HCT116 (cell line): ENCODE results near the gene SMAD7. TPM values are rescaled to one million over a fixed set of nuclear protein-coding genes. Genes with fewer than 3 reads are reported as not detected.

Source experiments
- ATAC-seq: fragments of 200-7000 bp; cut with Tn5 transposase; 2 replicates; pipeline ENCODE4 v1.9.1; 2020; ENCODE audit warnings: mild to moderate bottlenecking, moderate library complexity
- BruUV-seq: library from RNA; stranded (reverse); fragments of 400-500 nt; replicated peaks from 2 replicates; lab custom pipeline; 2021; lab: Mats Ljungman, UMichigan
- CTCF ChIA-PET: fragments of 300-600 bp; sonication (Branson Sonifier 250); formaldehyde crosslinking; loops from one replicate; lab custom pipeline; 2021; ENCODE audit warnings: antibody characterized with exemption; lab: Charles Lee
- POLR2A ChIA-PET: fragments of 300-600, 350-600 bp; sonication (Branson Sonifier 250); formaldehyde crosslinking; loops from one replicate; lab custom pipeline; 2021; ENCODE audit warnings: antibody characterized with exemption; lab: Charles Lee
- RAD21 ChIA-PET, 2 experiments: fragments of 300-600 bp; sonication (Branson Sonifier 250); formaldehyde crosslinking; loops; one replicate each; lab custom pipeline; 2023; ENCODE audit warnings: low total read pairs in 2 of 2; ENCODE audit not compliant: uncharacterized antibody in 2 of 2, unreplicated experiment in 2 of 2, low non-redundant PET in 1 of 2; lab: Charles Lee
- DNase-seq: peaks from one replicate; pipeline ENCODE4 v3.0.0-alpha.2; 2010; ENCODE audit warnings: low read depth, low spot score
- H2AFZ ChIP-seq: fragments of 200-600 bp; shearing (Covaris generic), sonication (generic); 2 replicates; pipeline ENCODE4 v1.6.1; 2017; ENCODE audit warnings: low read depth, mixed run types, mixed read lengths, antibody characterized with exemption, low read length; ENCODE audit not compliant: poor library complexity, severe bottlenecking
- H3K27ac ChIP-seq: 2 replicates; pipeline ENCODE4 v1.5.1; 2012; ENCODE audit warnings: low read depth, low read length
- H3K27me3 ChIP-seq: fragments of 200-600 bp; sonication (generic); 2 replicates; pipeline ENCODE4 v1.6.1; 2016; ENCODE audit warnings: mixed run types, low read length, mixed read lengths; ENCODE audit not compliant: insufficient read depth
- H3K36me3 ChIP-seq, 2 experiments: fragments of 200-500 bp in 1 of 2; fragments of 200-600 bp in 1 of 2; sonication (Bioruptor generic) in 1 of 2; sonication (generic) in 1 of 2; 2 replicates each; pipeline versions ENCODE4 v1.5.1 to v1.6.1; 2014 to 2016; ENCODE audit warnings: low read length in 2 of 2, inconsistent platforms in 1 of 2, mixed read lengths in 1 of 2, mixed run types in 1 of 2; ENCODE audit not compliant: insufficient read depth in 2 of 2, control insufficient read depth in 1 of 2
- H3K4me1 ChIP-seq, 2 experiments: fragments of 200-600 bp in 1 of 2; sonication (generic) in 1 of 2; 2 replicates each; pipeline versions ENCODE4 v1.5.1 to v1.6.1; 2012 to 2017; ENCODE audit warnings: low read length in 2 of 2, inconsistent platforms in 1 of 2, mild to moderate bottlenecking in 1 of 2, mixed read lengths in 1 of 2, mixed run types in 1 of 2, moderate library complexity in 1 of 2; ENCODE audit not compliant: insufficient read depth in 2 of 2, control insufficient read depth in 1 of 2
- H3K4me2 ChIP-seq: fragments of 200-600 bp; sonication (generic); 2 replicates; pipeline ENCODE4 v1.6.1; 2017; ENCODE audit warnings: mixed run types, low read length, mixed read lengths
- H3K4me3 ChIP-seq, 2 experiments: fragments of 200-600 bp in 1 of 2; sonication (generic) in 1 of 2; replicated peaks in 1 of 2; 2 replicates each; pipeline ENCODE4 v1.5.1; 2011 to 2016; ENCODE audit warnings: low read length in 2 of 2, control low read depth in 1 of 2, low read depth in 1 of 2, mild to moderate bottlenecking in 1 of 2, mixed read lengths in 1 of 2, mixed run types in 1 of 2
- H3K79me2 ChIP-seq: fragments of 200-600 bp; sonication (generic); 2 replicates; pipeline ENCODE4 v1.6.1; 2017; ENCODE audit warnings: mild to moderate bottlenecking, mixed run types, low read length, moderate library complexity, mixed read lengths; ENCODE audit not compliant: insufficient read depth
- H3K9ac ChIP-seq: fragments of 200-600 bp; sonication (generic); 2 replicates; pipeline ENCODE4 v1.6.1; 2016; ENCODE audit warnings: low read length, mixed read lengths
- H3K9me2 ChIP-seq: fragments of 200-600 bp; sonication (generic), shearing (Covaris generic); 2 replicates; pipeline ENCODE4 v1.6.1; 2017; ENCODE audit warnings: mixed run types, mild to moderate bottlenecking, moderate library complexity; ENCODE audit not compliant: insufficient read depth
- H3K9me3 ChIP-seq, 2 experiments: fragments of 200-500 bp in 1 of 2; fragments of 200-600 bp in 1 of 2; sonication (Bioruptor generic) in 1 of 2; sonication (generic) in 1 of 2; 2 replicates each; pipeline ENCODE4 v1.6.1; 2014 to 2017; ENCODE audit warnings: low read length in 2 of 2, mixed read lengths in 2 of 2, inconsistent platforms in 1 of 2, low read depth in 1 of 2, mild to moderate bottlenecking in 1 of 2, mixed run types in 1 of 2, moderate library complexity in 1 of 2; ENCODE audit not compliant: control insufficient read depth in 1 of 2, insufficient read depth in 1 of 2
- H4K20me1 ChIP-seq: fragments of 200-600 bp; sonication (generic), shearing (Covaris generic); 2 replicates; pipeline ENCODE4 v1.6.1; 2017; ENCODE audit warnings: mixed run types, mild to moderate bottlenecking, moderate library complexity; ENCODE audit not compliant: insufficient read depth
- ATF3 ChIP-seq: IDR thresholded peaks from 2 replicates; pipeline ENCODE4 v1.6.1; 2012
- CEBPB ChIP-seq: IDR thresholded peaks from 2 replicates; pipeline ENCODE4 v1.6.1; 2012; ENCODE audit warnings: low read depth
- EGR1 ChIP-seq: IDR thresholded peaks from 2 replicates; pipeline ENCODE4 v1.6.1; 2012; ENCODE audit warnings: low read depth
- ELF1 ChIP-seq: IDR thresholded peaks from 2 replicates; pipeline ENCODE4 v1.6.1; 2012; ENCODE audit warnings: low read depth, borderline replicate concordance
- FOSL1 ChIP-seq: IDR thresholded peaks from 2 replicates; pipeline ENCODE4 v1.6.1; 2012; ENCODE audit warnings: low read depth
- JUND ChIP-seq: IDR thresholded peaks from 2 replicates; pipeline ENCODE4 v1.6.1; 2012
- MAX ChIP-seq: IDR thresholded peaks from 2 replicates; pipeline ENCODE4 v1.6.1; 2012
- SP1 ChIP-seq: IDR thresholded peaks from 2 replicates; pipeline ENCODE4 v1.6.1; 2012; ENCODE audit warnings: low read depth
- SRF ChIP-seq: IDR thresholded peaks from 2 replicates; pipeline ENCODE4 v1.6.1; 2012; ENCODE audit warnings: low read depth
- YY1 ChIP-seq: IDR thresholded peaks from 2 replicates; pipeline ENCODE4 v1.6.1; 2011; ENCODE audit warnings: low read length, low read depth, moderate library complexity, mild to moderate bottlenecking; ENCODE audit not compliant: insufficient replicate concordance; ENCODE audit errors: extremely low read depth
- ZBTB33 ChIP-seq: IDR thresholded peaks from 2 replicates; pipeline ENCODE4 v1.6.1; 2011; ENCODE audit warnings: mild to moderate bottlenecking, low read length, moderate library complexity; ENCODE audit not compliant: insufficient replicate concordance; ENCODE audit errors: extremely low read depth
- ZFX ChIP-seq: fragments of 450-650 bp; IDR thresholded peaks from 2 replicates; pipeline ENCODE4 v1.6.1; 2017
- ZNF274 ChIP-seq: fragments of 200-500 bp; sonication (Bioruptor generic); IDR thresholded peaks from 2 replicates; pipeline ENCODE4 v1.6.1; 2014; ENCODE audit warnings: mild to moderate bottlenecking, low read depth, low read length, inconsistent platforms
- intact Hi-C: fragments of 100-400 bp; cut with micrococcal nuclease; formaldehyde crosslinking; loops from 2 replicates; pipeline ENCODE4 v1.10.0; 2022
- total RNA-seq: library from RNA; stranded (reverse); gene quantifications from one replicate; pipeline ENCODE4 v1.2.1, GENCODE V29; 2021; ENCODE audit not compliant: unreplicated experiment

Gene SMAD7
- total RNA-seq, 1 experiment from 2014 or later = 7.2 TPM

- H3K79me2 ChIP-seq = peaks cover 7% of the 10 kb centered on the region; the same call in 1 of the 2 replicates
- peaks cover 0 to 2% of the 10 kb centered on the region in 2 experiments; a peak in 1 of 4 replicates for H3K36me3 ChIP-seq
- DNase-seq (no peak), ATAC-seq (no peak)
- ChIA-PET POLR2A (no interaction called here), CTCF (no interaction called here), RAD21 (no interaction called here)
- peaks cover 40 to 46% of the 10 kb centered on the region in 2 experiments for H3K4me1 ChIP-seq
- no peak overlapping the region for H2AFZ ChIP-seq
- H3K27me3 ChIP-seq = no peaks in the 10 kb centered on the region
- no peak overlapping the region for H3K4me2 ChIP-seq
- TF ChIP-seq CEBPB = no peak
- no peak for TF ChIP-seq MAX
- TF ChIP-seq SRF = no peak
- TF ChIP-seq EGR1 = no peak
- TF ChIP-seq ZFX = no peak
- TF ChIP-seq JUND = no peak
- TF ChIP-seq ELF1 = no peak
- TF ChIP-seq ZNF274 = no peak
- TF ChIP-seq ATF3 = no peak
- no peak for TF ChIP-seq FOSL1
- TF ChIP-seq SP1 = no peak
- TF ChIP-seq ZBTB33 = no peak
- no peak for TF ChIP-seq YY1
- H3K9me3 ChIP-seq = no peaks in the 10 kb centered on the region
- no peak overlapping the region for H3K9ac ChIP-seq
- H3K27ac ChIP-seq = no peak overlapping the region
- no TSS peak for BruUV-seq
- intact Hi-C loops = no loop called here
- no peaks in the 10 kb centered on the region for H3K9me2 ChIP-seq
- no peak overlapping the region for H3K4me3 ChIP-seq
- no peaks in the 10 kb centered on the region for H4K20me1 ChIP-seq
These were observed 25.9 kb downstream of the SMAD7 start for GRCh38 chr18:48924630-48925490.
